Measurements from ENCODE around the gene LRP8. TPM values are rescaled to one million over a fixed set of nuclear protein-coding genes. Genes with fewer than 3 reads are reported as not detected.
A peak's percentile ranks its signal among the peaks of the same experiment; 100 is the strongest.

The LRP8 gene
- total RNA-seq, 2 donors from 2014 or later = 36.0 to 68.1 TPM

DNA sequence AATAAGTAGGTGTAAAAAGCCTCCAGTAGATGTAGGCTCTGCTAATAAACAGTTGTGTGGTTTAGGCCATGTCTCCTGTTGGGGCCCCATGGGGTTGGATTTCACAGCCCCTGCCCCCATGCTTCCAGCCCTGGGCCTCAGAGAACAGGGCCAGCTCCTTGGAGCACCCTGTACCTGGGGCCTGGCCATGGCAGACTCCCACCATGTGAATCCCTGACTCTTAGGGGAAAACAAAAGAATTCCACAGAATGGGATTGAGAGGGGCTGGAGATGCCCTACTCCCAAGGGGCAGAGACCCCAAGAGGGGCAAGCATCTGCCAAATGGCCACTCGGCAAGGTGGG, 11.5 kb downstream of the LRP8 start:
- H3K27ac Mint-ChIP-seq = peak overlapping the region; percentile 68
- no peaks in the 10 kb centered on the region for H3K27me3 Mint-ChIP-seq
- no peaks in the 10 kb centered on the region for H3K9me3 Mint-ChIP-seq
- H3K4me1 Mint-ChIP-seq = peaks cover 13% of the 10 kb centered on the region
- peaks cover 59% of the 10 kb centered on the region for H3K36me3 Mint-ChIP-seq (ENCODE audit: low read depth)
- no peak for ATAC-seq (replicated peaks)
- no peak overlapping the region for H3K4me3 Mint-ChIP-seq

DNA sequence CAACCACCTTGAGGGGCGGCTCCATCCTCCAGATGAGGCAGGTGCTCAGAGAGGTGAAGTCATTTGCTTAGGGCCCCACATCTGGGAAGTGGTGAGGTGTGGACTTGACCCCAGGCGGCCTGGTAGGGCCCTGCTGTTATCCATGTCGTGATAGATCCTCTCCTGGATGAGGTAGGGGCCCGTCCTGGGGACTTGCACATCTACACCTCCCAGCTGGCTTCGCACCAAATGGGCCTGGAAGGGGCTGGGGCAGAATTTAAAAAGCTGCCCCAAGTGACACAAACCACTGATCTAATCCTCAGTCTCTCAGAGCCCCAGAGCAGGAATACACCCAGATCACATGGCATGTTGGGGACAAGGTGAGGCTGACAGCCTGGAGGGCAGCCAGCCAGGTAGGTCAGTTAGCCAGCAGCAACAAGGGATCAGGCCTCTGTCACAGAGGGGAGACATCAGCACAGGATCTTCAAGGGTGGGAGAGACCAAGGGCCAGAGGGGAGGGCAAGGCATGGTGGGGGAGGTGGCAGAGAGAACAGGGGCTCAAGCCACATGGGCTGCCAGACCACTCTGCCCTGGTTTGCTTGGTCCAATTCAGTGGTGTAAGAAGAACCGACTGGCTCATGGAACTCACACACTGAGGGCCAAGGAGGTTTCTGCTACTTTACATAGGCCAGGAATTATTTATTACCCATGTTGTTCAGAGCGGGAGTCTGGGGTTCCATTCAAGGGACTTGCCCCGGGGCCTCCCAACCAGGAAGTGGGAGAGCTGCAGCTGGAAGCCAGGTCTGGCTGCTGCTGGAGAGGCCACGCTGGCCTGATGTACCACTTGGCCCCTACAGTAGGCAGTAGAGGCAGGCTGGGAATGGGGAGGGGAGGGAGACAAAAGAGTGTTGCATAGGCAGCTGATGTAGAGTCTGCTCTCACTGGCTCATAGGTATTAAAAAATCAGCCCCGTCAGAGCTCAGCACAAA, 12.1 kb downstream of the LRP8 start:
- H3K9me3 Mint-ChIP-seq = no peaks in the 10 kb centered on the region
- H3K4me3 Mint-ChIP-seq = no peak overlapping the region
- H3K27ac Mint-ChIP-seq = peak overlapping the region; percentile 81
- ATAC-seq (replicated peaks) = no peak
- H3K4me1 Mint-ChIP-seq = peaks cover 13% of the 10 kb centered on the region
- H3K36me3 Mint-ChIP-seq (ENCODE audit: low read depth) = peaks cover 53% of the 10 kb centered on the region
- no peaks in the 10 kb centered on the region for H3K27me3 Mint-ChIP-seq

DNA sequence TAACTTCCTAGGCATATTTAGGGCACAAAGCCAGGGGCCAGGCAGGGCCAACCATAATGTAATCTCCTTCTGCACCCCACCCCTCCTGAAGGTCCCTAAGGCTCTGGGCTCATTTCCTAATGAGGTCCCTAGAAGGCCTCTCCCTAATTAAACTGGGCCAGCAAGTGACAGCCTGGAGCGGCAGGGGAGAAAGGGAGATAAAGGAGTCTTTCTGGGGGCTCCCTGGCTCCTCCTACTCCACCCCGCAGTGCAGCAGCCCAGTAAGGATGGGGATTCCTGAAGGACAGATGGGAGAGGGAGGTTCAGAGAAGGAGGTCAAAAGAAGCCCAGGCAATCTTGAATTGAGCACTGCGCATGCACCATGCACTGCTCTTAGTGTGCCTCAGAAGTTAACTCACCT, 12.8 kb downstream of the LRP8 start:
- Mint-ChIP-seq H3K4me3 (no peak overlapping the region), H3K27ac (no peak overlapping the region), H3K36me3 (ENCODE audit: low read depth) (peaks cover 53% of the 10 kb centered on the region)

GRCh38 chr1:53314606-53315005, 13.3 kb downstream of the LRP8 start:
- no peak for ATAC-seq (replicated peaks)
- Mint-ChIP-seq H3K27me3 (no peaks in the 10 kb centered on the region), H3K36me3 (ENCODE audit: low read depth) (peaks cover 53% of the 10 kb centered on the region), H3K4me3 (no peak overlapping the region), H3K9me3 (no peaks in the 10 kb centered on the region), H3K4me1 (peaks cover 13% of the 10 kb centered on the region), H3K27ac (no peak overlapping the region)

More for the DNA sequence above, 12.8 kb downstream of the LRP8 start:
- Mint-ChIP-seq H3K9me3 (no peaks in the 10 kb centered on the region), H3K27me3 (no peaks in the 10 kb centered on the region), H3K4me1 (peaks cover 13% of the 10 kb centered on the region)
- ATAC-seq (replicated peaks) = no peak

DNA sequence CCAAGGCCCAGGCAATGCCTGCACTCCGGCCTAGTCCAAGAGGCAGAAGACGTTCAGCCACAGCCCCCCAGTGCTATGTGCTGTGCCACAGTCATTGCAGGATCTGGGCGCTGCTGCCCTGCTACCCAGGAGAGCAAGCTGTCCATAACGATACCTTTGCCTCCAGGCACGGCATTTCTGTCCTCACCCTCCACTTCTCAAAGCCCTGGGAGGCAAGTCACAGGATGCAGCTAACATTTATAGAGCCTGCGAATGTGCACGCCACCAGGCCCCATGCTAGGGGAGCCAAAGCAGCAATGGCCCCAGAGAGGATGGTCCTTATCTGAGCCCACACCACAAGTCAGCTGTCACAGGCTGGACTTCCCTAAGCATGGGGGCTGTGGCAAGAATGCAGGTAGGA, 13.8 kb downstream of the LRP8 start:
- Mint-ChIP-seq H3K4me3 (no peak overlapping the region), H3K4me1 (peaks cover 13% of the 10 kb centered on the region), H3K9me3 (no peaks in the 10 kb centered on the region), H3K36me3 (ENCODE audit: low read depth) (peaks cover 48% of the 10 kb centered on the region), H3K27me3 (no peaks in the 10 kb centered on the region), H3K27ac (peak overlapping the region; percentile 72)
- ATAC-seq (replicated peaks) = no peak

- Mint-ChIP-seq H3K9me3 (no peaks in the 10 kb centered on the region), H3K27ac (peak overlapping the region; percentile 72), H3K36me3 (ENCODE audit: low read depth) (peaks cover 47% of the 10 kb centered on the region), H3K4me3 (no peak overlapping the region), H3K4me1 (peaks cover 13% of the 10 kb centered on the region), H3K27me3 (no peaks in the 10 kb centered on the region)
- ATAC-seq (replicated peaks) = no peak
These were observed 14.3 kb downstream of the LRP8 start for GRCh38 chr1:53313556-53313955.

DNA sequence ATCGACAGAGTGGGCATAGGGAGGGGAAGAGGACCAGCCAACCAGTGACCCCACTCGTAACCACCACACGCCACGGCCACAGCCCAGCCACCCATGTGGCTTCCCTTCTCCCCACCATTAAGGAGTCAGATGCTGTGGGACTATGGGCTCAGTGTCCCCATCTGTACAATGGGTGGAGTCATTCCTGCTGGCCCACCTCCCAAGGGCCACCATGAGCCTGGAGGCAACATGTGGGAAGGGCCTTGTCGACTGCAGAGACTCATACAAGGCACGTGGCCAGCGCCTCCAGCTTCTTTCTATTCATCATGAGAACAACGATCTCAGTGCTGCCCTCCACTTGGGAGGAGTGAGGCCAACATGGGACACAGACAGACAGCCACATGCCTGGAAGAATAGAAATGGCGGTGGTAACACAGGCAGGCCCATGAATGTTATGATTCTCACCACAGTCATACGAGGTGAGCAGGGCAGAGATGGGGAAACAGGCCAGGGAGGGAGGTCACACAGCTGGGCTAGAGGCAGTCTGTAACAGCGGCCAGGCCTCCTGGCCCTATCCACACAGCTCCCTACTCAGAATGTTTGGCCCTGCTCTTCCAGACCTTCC, 16.1 kb downstream of the LRP8 start:
- no peak for ATAC-seq (replicated peaks)
- peaks cover 33% of the 10 kb centered on the region for H3K36me3 Mint-ChIP-seq (ENCODE audit: low read depth)
- peak overlapping the region; percentile 53 for H3K27ac Mint-ChIP-seq
- H3K27me3 Mint-ChIP-seq = no peaks in the 10 kb centered on the region
- peaks cover 9% of the 10 kb centered on the region for H3K4me1 Mint-ChIP-seq
- no peaks in the 10 kb centered on the region for H3K9me3 Mint-ChIP-seq
- no peak overlapping the region for H3K4me3 Mint-ChIP-seq

DNA sequence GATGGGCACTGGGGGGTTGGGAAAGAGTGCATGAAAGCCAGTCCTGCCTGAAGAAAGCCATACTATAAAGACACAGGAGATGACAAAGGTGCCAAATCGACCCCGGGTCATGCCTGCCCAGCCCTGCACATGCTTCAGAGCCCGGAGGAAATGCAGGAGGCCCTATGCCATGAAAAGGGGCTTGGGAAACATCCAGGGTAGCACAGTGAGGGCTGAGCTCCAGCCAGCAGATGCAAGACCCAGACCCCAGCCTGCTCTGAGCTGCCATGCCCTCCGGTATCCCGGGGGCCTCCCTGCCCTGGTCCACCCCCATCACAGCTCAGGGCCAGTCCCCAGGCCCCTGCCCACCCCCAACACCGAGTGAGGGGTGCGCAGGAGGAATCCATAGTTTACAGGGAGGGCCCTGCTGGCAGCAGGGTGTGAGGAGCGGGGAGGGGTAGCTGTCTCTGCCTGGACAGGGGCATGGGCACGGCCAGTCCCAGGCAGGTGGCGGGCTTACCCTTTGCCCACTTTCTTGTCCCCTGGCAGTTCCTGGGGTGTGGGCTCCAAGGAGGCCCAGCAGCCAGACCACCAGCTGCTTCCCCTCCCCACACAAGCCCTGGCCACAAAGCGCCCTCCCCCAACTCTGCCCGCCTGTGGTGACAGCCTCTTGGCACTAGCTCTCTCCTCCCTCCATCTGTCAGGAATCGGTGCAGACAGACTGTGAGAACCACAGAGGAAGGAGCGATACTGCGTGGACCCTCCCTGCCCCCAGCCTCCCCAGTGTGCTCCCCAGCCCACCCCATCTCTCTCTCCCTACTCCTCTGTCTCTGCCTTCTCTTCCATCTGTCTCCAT, 16.8 kb downstream of the LRP8 start:
- H3K4me3 Mint-ChIP-seq = no peak overlapping the region
- peaks cover 33% of the 10 kb centered on the region for H3K36me3 Mint-ChIP-seq (ENCODE audit: low read depth)
- H3K27ac Mint-ChIP-seq = peak overlapping the region; percentile 53
- ATAC-seq (replicated peaks) = no peak
- no peaks in the 10 kb centered on the region for H3K27me3 Mint-ChIP-seq
- peaks cover 9% of the 10 kb centered on the region for H3K4me1 Mint-ChIP-seq
- H3K9me3 Mint-ChIP-seq = no peaks in the 10 kb centered on the region

DNA sequence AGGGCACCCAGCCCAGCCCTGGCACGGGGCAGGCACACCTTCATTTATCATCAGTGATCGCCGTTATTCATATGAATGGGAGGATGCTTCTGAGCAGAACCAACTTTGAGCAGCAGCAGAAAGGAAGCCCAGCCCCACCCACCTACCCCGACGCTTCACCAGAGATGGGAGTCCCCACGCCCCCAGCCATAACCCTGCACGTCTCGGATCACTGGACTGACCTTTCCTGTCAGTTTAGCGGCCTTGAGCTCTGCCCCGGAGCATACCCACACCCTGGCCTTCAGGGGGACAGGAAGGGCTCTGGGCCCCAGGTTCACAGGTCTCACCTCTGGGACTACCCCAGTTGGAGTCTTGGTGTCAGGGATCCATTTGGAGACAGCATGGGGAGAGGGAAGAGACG, 18.1 kb downstream of the LRP8 start:
- H3K36me3 Mint-ChIP-seq (ENCODE audit: low read depth) = peaks cover 23% of the 10 kb centered on the region
- no peak overlapping the region for H3K4me3 Mint-ChIP-seq
- H3K4me1 Mint-ChIP-seq = peaks cover 9% of the 10 kb centered on the region
- H3K9me3 Mint-ChIP-seq = no peaks in the 10 kb centered on the region
- no peak for ATAC-seq (replicated peaks)
- H3K27me3 Mint-ChIP-seq = no peaks in the 10 kb centered on the region
- no peak overlapping the region for H3K27ac Mint-ChIP-seq

DNA sequence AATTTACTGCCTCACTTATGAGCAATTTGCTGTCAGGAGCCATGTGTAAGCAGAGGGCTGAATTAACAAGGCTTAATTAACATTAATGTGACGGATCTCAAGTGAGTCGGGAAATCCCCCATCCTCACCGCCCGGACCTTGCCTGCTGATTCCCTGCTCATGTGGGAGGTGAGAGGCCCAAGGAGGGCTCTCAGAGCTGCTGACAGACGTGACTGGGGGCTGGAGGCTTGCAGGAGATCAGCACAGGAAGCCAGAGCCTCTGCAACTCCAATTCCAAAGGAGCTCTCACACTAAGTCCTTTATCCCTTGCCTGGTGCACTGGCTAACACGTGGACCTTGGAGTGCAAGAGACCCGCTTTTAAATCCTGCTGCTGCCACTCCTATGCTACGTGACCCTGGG, 19.4 kb downstream of the LRP8 start:
- peaks cover 6% of the 10 kb centered on the region for H3K4me1 Mint-ChIP-seq
- no peaks in the 10 kb centered on the region for H3K9me3 Mint-ChIP-seq
- peak overlapping the region; percentile 76 for H3K27ac Mint-ChIP-seq
- ATAC-seq (replicated peaks) = peak; percentile 56
- peaks cover 20% of the 10 kb centered on the region for H3K36me3 Mint-ChIP-seq (ENCODE audit: low read depth)
- no peak overlapping the region for H3K4me3 Mint-ChIP-seq
- H3K27me3 Mint-ChIP-seq = no peaks in the 10 kb centered on the region

- Mint-ChIP-seq H3K27me3 (no peaks in the 10 kb centered on the region), H3K9me3 (no peaks in the 10 kb centered on the region), H3K27ac (peak overlapping the region; percentile 69), H3K36me3 (ENCODE audit: low read depth) (peaks cover 11% of the 10 kb centered on the region), H3K4me1 (peaks cover 5% of the 10 kb centered on the region), H3K4me3 (no peak overlapping the region)
- no peak for ATAC-seq (replicated peaks)
These were observed 20.8 kb downstream of the LRP8 start for GRCh38 chr1:53307037-53307436.

DNA sequence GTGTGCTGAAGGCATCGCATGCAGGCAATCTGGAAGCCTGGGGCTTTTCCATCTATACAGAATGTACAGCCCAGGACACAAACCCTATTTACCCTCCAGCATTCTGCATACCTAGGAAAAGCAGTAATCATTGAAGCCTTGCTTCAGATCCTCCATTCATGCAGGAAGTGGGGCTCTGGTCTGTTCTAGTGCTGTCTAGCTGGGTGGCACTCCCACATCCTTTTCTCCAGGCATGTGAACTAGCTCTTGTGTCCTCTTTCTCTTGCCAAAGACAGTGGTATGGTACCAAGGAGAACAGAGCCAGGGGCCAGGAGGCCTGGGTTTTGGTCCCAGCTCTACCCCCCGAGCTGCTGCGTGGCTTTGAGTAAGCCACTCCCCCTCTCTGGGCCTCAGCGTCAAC, 21.7 kb downstream of the LRP8 start:
- H3K27me3 Mint-ChIP-seq = no peaks in the 10 kb centered on the region
- H3K9me3 Mint-ChIP-seq = no peaks in the 10 kb centered on the region
- no peak for ATAC-seq (replicated peaks)
- peak overlapping the region; percentile 69 for H3K27ac Mint-ChIP-seq
- H3K4me1 Mint-ChIP-seq = no peaks in the 10 kb centered on the region
- peaks cover 6% of the 10 kb centered on the region for H3K36me3 Mint-ChIP-seq (ENCODE audit: low read depth)
- no peak overlapping the region for H3K4me3 Mint-ChIP-seq

- ATAC-seq (replicated peaks) = no peak
- peak overlapping the region; percentile 69 for H3K27ac Mint-ChIP-seq
- H3K4me1 Mint-ChIP-seq = no peaks in the 10 kb centered on the region
- no peaks in the 10 kb centered on the region for H3K9me3 Mint-ChIP-seq
- H3K4me3 Mint-ChIP-seq = no peak overlapping the region
- H3K36me3 Mint-ChIP-seq (ENCODE audit: low read depth) = peaks cover 4% of the 10 kb centered on the region
- H3K27me3 Mint-ChIP-seq = no peaks in the 10 kb centered on the region
These were observed 22.2 kb downstream of the LRP8 start for GRCh38 chr1:53305650-53306049.

DNA sequence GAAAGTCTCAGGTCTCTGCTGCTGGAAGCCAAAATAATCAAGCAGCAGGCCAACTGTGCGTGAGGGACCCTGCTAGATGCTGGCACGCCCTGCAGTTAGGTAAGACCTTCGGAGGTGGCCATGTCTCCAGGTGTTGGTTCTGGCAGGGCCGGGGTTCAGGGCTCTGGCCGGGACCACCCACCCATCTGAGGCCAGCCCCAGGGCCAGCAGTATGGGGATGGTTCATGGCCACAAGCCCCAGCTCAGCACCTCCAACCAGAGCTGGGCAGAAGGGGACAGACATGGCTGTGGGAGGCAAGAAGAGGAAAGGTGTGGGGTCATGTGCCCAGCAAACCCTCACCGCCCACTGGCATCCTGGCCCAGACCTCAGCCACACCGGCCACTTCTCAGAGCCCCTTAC, 23.3 kb downstream of the LRP8 start:
- no peaks in the 10 kb centered on the region for H3K36me3 Mint-ChIP-seq (ENCODE audit: low read depth)
- H3K4me1 Mint-ChIP-seq = no peaks in the 10 kb centered on the region
- no peaks in the 10 kb centered on the region for H3K27me3 Mint-ChIP-seq
- ATAC-seq (replicated peaks) = no peak
- no peaks in the 10 kb centered on the region for H3K9me3 Mint-ChIP-seq
- no peak overlapping the region for H3K4me3 Mint-ChIP-seq
- no peak overlapping the region for H3K27ac Mint-ChIP-seq

Measured in activated T-helper 17 cell treated with anti-CD3 and anti-CD28 coated beads, Interleukin-2, amount 50 U/mL, for 72 hours (primary cell).